Endothelial cell of umbilical vein (primary cell): ENCODE results near the gene CFAP77. TPM values are rescaled to one million over a fixed set of nuclear protein-coding genes. Genes with fewer than 3 reads are reported as not detected.

Experiments
- BruUV-seq: library from RNA; stranded (reverse); fragments of 400-500 nt; replicated peaks from 2 replicates; lab custom pipeline; 2021; lab: Mats Ljungman, UMichigan
- CTCF ChIA-PET: fragments of 300-600, 350-600 bp; sonication (Branson Sonifier 250); formaldehyde crosslinking; loops from one replicate; lab custom pipeline; 2021; ENCODE audit warnings: antibody characterized with exemption, inconsistent platforms; lab: Charles Lee
- POLR2A ChIA-PET: fragments of 300-600, 350-600 bp; sonication (Branson Sonifier 250); formaldehyde crosslinking; loops from one replicate; lab custom pipeline; 2021; ENCODE audit warnings: antibody characterized with exemption, inconsistent platforms; lab: Charles Lee
- DNase-seq: peaks from one replicate; pipeline ENCODE4 v3.0.0-alpha.2; 2011; ENCODE audit warnings: low read depth, low spot score
- FAIRE-seq: peaks from 2 replicates; lab custom pipeline; 2011; peaks lifted over from hg19 to GRCh38; lab: Jason Lieb, UNC
- H2AFZ ChIP-seq: 2 replicates; pipeline ENCODE4 v1.6.0; 2012; ENCODE audit warnings: low read depth, low read length, control low read depth, inconsistent platforms
- H3K27ac ChIP-seq: 2 replicates; pipeline ENCODE4 v1.5.1; 2011; ENCODE audit warnings: low read depth, mild to moderate bottlenecking, control low read depth, low read length, moderate library complexity; ENCODE audit not compliant: insufficient read depth
- H3K27me3 ChIP-seq, 2 experiments: 2 replicates each; pipeline versions ENCODE4 v1.6.0 to v1.6.1; 2011; ENCODE audit warnings: low read length in 2 of 2, mixed read lengths in 1 of 2; ENCODE audit not compliant: control insufficient read depth in 2 of 2, insufficient read depth in 2 of 2
- H3K36me3 ChIP-seq, 2 experiments: 2 replicates in 1 of 2; 3 replicates in 1 of 2; pipeline ENCODE4 v1.5.1; 2011; ENCODE audit warnings: low read length in 2 of 2, mild to moderate bottlenecking in 1 of 2, moderate library complexity in 1 of 2; ENCODE audit not compliant: control insufficient read depth in 2 of 2, insufficient read depth in 2 of 2; ENCODE audit errors: extremely low read depth in 1 of 2
- H3K4me1 ChIP-seq: 3 replicates; pipeline ENCODE4 v1.5.1; 2011; ENCODE audit warnings: mild to moderate bottlenecking, low read length; ENCODE audit not compliant: control insufficient read depth, insufficient read depth; ENCODE audit errors: extremely low read depth
- H3K4me2 ChIP-seq: 2 replicates; pipeline ENCODE4 v1.6.1; 2011; ENCODE audit warnings: low read length, control low read depth, mixed read lengths; ENCODE audit not compliant: insufficient read depth
- H3K4me3 ChIP-seq, 3 experiments: fragments of 200-600 bp in 1 of 3; sonication (generic), shearing (Covaris generic) in 1 of 3; replicated peaks in 1 of 3; 2 replicates each; pipeline ENCODE4 v1.5.1; 2011 to 2016; ENCODE audit warnings: control low read depth in 3 of 3, low read length in 3 of 3, mild to moderate bottlenecking in 2 of 3, inconsistent platforms in 1 of 3, low read depth in 1 of 3, moderate library complexity in 1 of 3; ENCODE audit not compliant: insufficient read depth in 1 of 3
- H3K79me2 ChIP-seq: 2 replicates; pipeline ENCODE4 v1.6.0; 2012; ENCODE audit warnings: low read length, inconsistent platforms; ENCODE audit not compliant: control insufficient read depth, insufficient read depth
- H3K9ac ChIP-seq: replicated peaks from 2 replicates; pipeline ENCODE3; 2011; ENCODE audit warnings: low read length, control low read depth; ENCODE audit not compliant: insufficient read depth; ENCODE audit errors: extremely low read depth
- H3K9me1 ChIP-seq: replicated peaks from 3 replicates; pipeline ENCODE4 v1.6.0; 2011; ENCODE audit warnings: mild to moderate bottlenecking, low read length; ENCODE audit not compliant: control insufficient read depth, insufficient read depth; ENCODE audit errors: extremely low read depth
- H3K9me3 ChIP-seq: replicated peaks from 2 replicates; pipeline ENCODE4 v1.5.1; 2012; ENCODE audit warnings: low read length, inconsistent platforms; ENCODE audit not compliant: control insufficient read depth, insufficient read depth
- H4K20me1 ChIP-seq: replicated peaks from 2 replicates; pipeline ENCODE3; 2011; ENCODE audit warnings: mild to moderate bottlenecking, low read length; ENCODE audit not compliant: control insufficient read depth, insufficient read depth; ENCODE audit errors: extremely low read depth
- CTCF ChIP-seq, 2 donors: IDR thresholded peaks; 1 replicate in 1 of 2; 2 replicates in 1 of 2; pipeline ENCODE4 v1.5.1; 2011; ENCODE audit warnings: low read length in 2 of 2, mild to moderate bottlenecking in 2 of 2, moderate library complexity in 2 of 2, control low read depth in 1 of 2, inconsistent platforms in 1 of 2, low read depth in 1 of 2; ENCODE audit not compliant: insufficient read depth in 1 of 2; ENCODE audit errors: extremely low read depth in 1 of 2
- EZH2 ChIP-seq: IDR thresholded peaks from 2 replicates; pipeline ENCODE4 v1.6.1; 2012; ENCODE audit warnings: borderline replicate concordance, low read depth, mild to moderate bottlenecking, moderate library complexity, low read length, inconsistent platforms; ENCODE audit not compliant: severe bottlenecking
- FOS ChIP-seq: IDR thresholded peaks from 2 replicates; pipeline ENCODE4 v1.6.1; 2011; ENCODE audit warnings: mild to moderate bottlenecking, low read length, moderate library complexity, borderline replicate concordance; ENCODE audit not compliant: insufficient read depth
- GATA2 ChIP-seq: IDR thresholded peaks from 2 replicates; pipeline ENCODE4 v1.7.0; 2011; ENCODE audit warnings: low read depth, mild to moderate bottlenecking, moderate library complexity, mixed read lengths, low read length; ENCODE audit not compliant: insufficient read length, insufficient read depth
- JUN ChIP-seq: IDR thresholded peaks from 2 replicates; pipeline ENCODE4 v1.6.1; 2011; ENCODE audit warnings: borderline replicate concordance, low read depth; ENCODE audit not compliant: insufficient read length, insufficient read depth
- MYC ChIP-seq: IDR thresholded peaks from one replicate; pipeline ENCODE4 v1.6.1; 2011; ENCODE audit warnings: mild to moderate bottlenecking, low read depth, low read length
- POLR2A ChIP-seq: IDR thresholded peaks from 2 replicates; pipeline ENCODE4 v1.6.1; 2012; ENCODE audit warnings: low read depth, mild to moderate bottlenecking, control low read depth, low read length
- POLR2AphosphoS5 ChIP-seq: IDR thresholded peaks from 2 replicates; pipeline ENCODE4 v1.6.1; 2012; ENCODE audit warnings: low read depth, mild to moderate bottlenecking, control low read depth, low read length, moderate library complexity; ENCODE audit not compliant: insufficient read depth
- dilution Hi-C: fragments of 300-500 bp; cut with MboI; formaldehyde crosslinking; loops from one replicate; pipeline ENCODE4 v1.15.0; 2019; ENCODE audit warnings: low sequenced_read_pairs; ENCODE audit not compliant: extremely low pct_ligation_motif_present
- intact Hi-C: fragments of 100-400 bp; cut with micrococcal nuclease; formaldehyde crosslinking; loops from one replicate; pipeline ENCODE4 v1.10.0; 2022
- polyA plus RNA-seq, 4 experiments: library from polyadenylated mRNA; depleted of rRNA in 3 of 4; stranded (reverse) in 3 of 4; unstranded in 1 of 4; fragments of >200 nt; gene quantifications; 2 replicates each; pipeline versions ENCODE4 v1.2.1 to v1.2.3, GENCODE V29; 2011 to 2012; ENCODE audit warnings: missing spikeins in 1 of 4
- total RNA-seq: library from RNA; stranded (reverse); gene quantifications from 2 replicates; pipeline ENCODE4 v1.2.3, GENCODE V29; 2021
- TF ChIP-seq, protein P1 (sequence below): IDR thresholded peaks from 2 replicates; pipeline ENCODE4 v1.6.1; 2011; ENCODE audit not compliant: insufficient read depth, insufficient read length

CFAP77 gene
- total and polyA plus RNA-seq, 2 donors (not counting 3 experiments of a cell fraction or from before 2014, with no cell fraction given): not detected

DNA sequence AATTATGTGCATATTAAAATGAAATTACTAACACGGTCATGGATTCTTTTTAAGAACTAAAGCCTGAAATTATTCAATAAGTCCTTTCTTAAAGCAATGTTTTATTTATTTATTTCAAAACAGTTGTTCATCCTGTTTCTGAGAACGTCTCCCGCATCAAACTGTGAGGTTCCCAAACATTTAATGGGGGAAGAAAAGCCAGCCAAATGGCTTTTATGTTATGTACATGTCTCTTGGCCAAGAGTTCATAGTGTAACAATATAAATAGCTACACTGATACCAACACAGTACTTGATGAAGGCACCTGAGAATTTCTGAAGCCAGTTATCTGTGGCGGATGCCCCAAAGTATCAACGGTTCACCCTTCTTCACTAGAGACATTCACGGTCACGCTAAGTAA lies 19.0 kb upstream of the CFAP77 start:
- H3K9ac ChIP-seq: no peak overlapping the region
- H3K9me3 ChIP-seq: no peaks in the 10 kb centered on the region
- POLR2A ChIA-PET: no interaction called here
- no peak overlapping the region for H3K27ac ChIP-seq
- H3K4me1 ChIP-seq: no peaks in the 10 kb centered on the region
- CTCF ChIA-PET: interaction anchor here (1.5 kb wide), 1 partner anchor 9 kb away, joined by 5 read pairs; no protein-coding TSS in a partner anchor
- dilution Hi-C loops: no loop called here
- peaks cover 27 to 42% of the 10 kb centered on the region in 2 experiments for H3K36me3 ChIP-seq
- TF ChIP-seq EZH2 (no peak), FOS (no peak), MYC (no peak), JUN (no peak), POLR2A (no peak), POLR2AphosphoS5 (no peak), CTCF (IDR thresholded peaks at IDR 0.05; ENCODE audit: extremely low read depth in 1 of 2, insufficient read depth in 1 of 2, low read depth in 1 of 2, low read length in 2 of 2) (no peak), GATA2 (no peak)
- TF ChIP-seq, protein P1, sequence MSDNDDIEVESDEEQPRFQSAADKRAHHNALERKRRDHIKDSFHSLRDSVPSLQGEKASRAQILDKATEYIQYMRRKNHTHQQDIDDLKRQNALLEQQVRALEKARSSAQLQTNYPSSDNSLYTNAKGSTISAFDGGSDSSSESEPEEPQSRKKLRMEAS: no peak
- H4K20me1 ChIP-seq: no peaks in the 10 kb centered on the region
- BruUV-seq: no TSS peak
- H3K4me3 ChIP-seq: no peak overlapping the region
- FAIRE-seq (no peak), DNase-seq (no peak)
- H3K9me1 ChIP-seq: no peaks in the 10 kb centered on the region
- no peak overlapping the region for H3K4me2 ChIP-seq
- no peaks in the 10 kb centered on the region for H3K79me2 ChIP-seq
- H2AFZ ChIP-seq: no peak overlapping the region
- intact Hi-C loops: no loop called here
- no peaks in the 10 kb centered on the region for H3K27me3 ChIP-seq
